ENCODE results near the gene NRXN2. TPM values are rescaled to one million over a fixed set of nuclear protein-coding genes. Genes with fewer than 3 reads are reported as not detected.

The NRXN2 gene
- total RNA-seq, 1 experiment from 2014 or later: not detected

DNA sequence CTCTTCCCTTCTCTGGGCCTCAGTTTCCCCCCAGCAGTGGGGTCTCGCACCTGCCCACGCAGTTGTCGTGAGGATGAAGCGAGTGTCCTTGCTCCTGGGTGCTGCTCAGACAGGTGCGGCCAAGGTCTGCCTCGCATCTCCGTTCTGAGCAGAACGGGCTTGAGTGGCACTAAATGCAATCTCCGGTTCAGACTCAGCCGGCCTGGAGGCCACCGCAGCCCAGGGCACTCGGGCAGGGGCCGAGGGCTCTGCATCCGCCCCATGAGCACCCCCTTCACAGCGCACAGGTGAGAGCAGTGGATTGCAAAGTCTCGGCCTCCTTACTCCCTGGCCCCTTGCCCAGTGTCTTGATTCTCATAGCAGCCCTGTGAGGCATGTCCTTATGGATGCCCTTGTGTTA is 162.1 kb downstream of the NRXN2 start:
- CTCF ChIA-PET: no interaction called here

DNA sequence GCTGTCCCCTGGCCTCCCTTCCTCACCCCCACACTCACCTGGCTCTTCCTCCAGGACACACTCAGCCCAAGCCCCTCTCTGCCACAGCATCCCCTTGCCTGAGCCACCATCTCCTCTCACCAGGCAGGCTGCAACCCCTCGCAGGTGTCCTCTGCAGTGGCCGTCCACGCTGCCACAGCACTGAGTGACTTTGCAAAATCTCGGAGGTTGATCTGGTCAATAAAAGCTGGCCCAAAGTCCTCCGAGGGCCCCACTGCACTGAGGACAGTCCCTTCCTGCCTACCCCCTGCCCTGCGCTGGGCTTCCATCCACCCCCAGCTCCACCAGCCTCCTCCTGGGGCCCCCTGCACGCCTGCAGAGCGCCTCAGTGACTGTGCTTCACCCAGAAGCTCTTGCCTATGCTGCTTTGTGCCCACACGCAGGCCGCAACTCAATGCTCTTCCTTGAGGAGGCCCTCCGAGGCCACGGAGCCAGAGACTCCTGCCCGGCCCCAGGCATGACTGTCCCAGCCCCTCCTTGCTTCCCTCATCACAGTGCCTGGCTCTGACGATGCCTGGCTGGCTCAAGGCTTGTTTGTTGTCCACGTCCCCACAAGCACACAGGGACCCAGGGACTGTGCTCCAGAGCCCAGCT is 162.7 kb downstream of the NRXN2 start:
- intact Hi-C loops (cut with micrococcal nuclease): no loop called here
- H3K36me3 Mint-ChIP-seq (ENCODE audit: insufficient read depth, unreplicated experiment): no peaks in the 10 kb centered on the region
- no peak for DNase-seq (ENCODE audit: unreplicated experiment)
- ChIA-PET POLR2A (interaction anchor here (0.7 kb wide), 1 partner anchor 105 kb away, joined by 3 read pairs; no protein-coding TSS in a partner anchor), CTCF (interaction anchor here (0.8 kb wide), 2 partner anchors 16 to 129 kb away, joined by 3 read pairs; no protein-coding TSS in a partner anchor)
- H3K27ac Mint-ChIP-seq (ENCODE audit: low read depth, unreplicated experiment): no peak overlapping the region
- no peaks in the 10 kb centered on the region for H3K9me3 Mint-ChIP-seq (ENCODE audit: unreplicated experiment)
- no peak overlapping the region for H3K4me3 Mint-ChIP-seq (ENCODE audit: unreplicated experiment)
- TF ChIP-seq, protein P1, sequence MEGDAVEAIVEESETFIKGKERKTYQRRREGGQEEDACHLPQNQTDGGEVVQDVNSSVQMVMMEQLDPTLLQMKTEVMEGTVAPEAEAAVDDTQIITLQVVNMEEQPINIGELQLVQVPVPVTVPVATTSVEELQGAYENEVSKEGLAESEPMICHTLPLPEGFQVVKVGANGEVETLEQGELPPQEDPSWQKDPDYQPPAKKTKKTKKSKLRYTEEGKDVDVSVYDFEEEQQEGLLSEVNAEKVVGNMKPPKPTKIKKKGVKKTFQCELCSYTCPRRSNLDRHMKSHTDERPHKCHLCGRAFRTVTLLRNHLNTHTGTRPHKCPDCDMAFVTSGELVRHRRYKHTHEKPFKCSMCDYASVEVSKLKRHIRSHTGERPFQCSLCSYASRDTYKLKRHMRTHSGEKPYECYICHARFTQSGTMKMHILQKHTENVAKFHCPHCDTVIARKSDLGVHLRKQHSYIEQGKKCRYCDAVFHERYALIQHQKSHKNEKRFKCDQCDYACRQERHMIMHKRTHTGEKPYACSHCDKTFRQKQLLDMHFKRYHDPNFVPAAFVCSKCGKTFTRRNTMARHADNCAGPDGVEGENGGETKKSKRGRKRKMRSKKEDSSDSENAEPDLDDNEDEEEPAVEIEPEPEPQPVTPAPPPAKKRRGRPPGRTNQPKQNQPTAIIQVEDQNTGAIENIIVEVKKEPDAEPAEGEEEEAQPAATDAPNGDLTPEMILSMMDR (IDR thresholded peaks at IDR 0.05; ENCODE audit: unreplicated experiment): no peak
- no TSS peak for BruUV-seq (replicated peaks)
- H3K4me1 Mint-ChIP-seq (ENCODE audit: insufficient read depth, unreplicated experiment): no peaks in the 10 kb centered on the region
- H3K27me3 Mint-ChIP-seq (ENCODE audit: insufficient read depth, unreplicated experiment): peaks cover 12% of the 10 kb centered on the region

More for the DNA sequence above, 162.1 kb downstream of the NRXN2 start:
- H3K4me1 Mint-ChIP-seq (ENCODE audit: insufficient read depth, unreplicated experiment): no peaks in the 10 kb centered on the region
- DNase-seq (ENCODE audit: unreplicated experiment): no peak
- H3K27me3 Mint-ChIP-seq (ENCODE audit: insufficient read depth, unreplicated experiment): peaks cover 12% of the 10 kb centered on the region
- POLR2A ChIA-PET: no interaction called here
- no peaks in the 10 kb centered on the region for H3K9me3 Mint-ChIP-seq (ENCODE audit: unreplicated experiment)
- BruUV-seq (replicated peaks): no TSS peak
- no peaks in the 10 kb centered on the region for H3K36me3 Mint-ChIP-seq (ENCODE audit: insufficient read depth, unreplicated experiment)
- TF ChIP-seq, protein P1 (IDR thresholded peaks at IDR 0.05; ENCODE audit: unreplicated experiment): no peak
- intact Hi-C loops (cut with micrococcal nuclease): no loop called here
- no peak overlapping the region for H3K27ac Mint-ChIP-seq (ENCODE audit: low read depth, unreplicated experiment)
- no peak overlapping the region for H3K4me3 Mint-ChIP-seq (ENCODE audit: unreplicated experiment)

DNA sequence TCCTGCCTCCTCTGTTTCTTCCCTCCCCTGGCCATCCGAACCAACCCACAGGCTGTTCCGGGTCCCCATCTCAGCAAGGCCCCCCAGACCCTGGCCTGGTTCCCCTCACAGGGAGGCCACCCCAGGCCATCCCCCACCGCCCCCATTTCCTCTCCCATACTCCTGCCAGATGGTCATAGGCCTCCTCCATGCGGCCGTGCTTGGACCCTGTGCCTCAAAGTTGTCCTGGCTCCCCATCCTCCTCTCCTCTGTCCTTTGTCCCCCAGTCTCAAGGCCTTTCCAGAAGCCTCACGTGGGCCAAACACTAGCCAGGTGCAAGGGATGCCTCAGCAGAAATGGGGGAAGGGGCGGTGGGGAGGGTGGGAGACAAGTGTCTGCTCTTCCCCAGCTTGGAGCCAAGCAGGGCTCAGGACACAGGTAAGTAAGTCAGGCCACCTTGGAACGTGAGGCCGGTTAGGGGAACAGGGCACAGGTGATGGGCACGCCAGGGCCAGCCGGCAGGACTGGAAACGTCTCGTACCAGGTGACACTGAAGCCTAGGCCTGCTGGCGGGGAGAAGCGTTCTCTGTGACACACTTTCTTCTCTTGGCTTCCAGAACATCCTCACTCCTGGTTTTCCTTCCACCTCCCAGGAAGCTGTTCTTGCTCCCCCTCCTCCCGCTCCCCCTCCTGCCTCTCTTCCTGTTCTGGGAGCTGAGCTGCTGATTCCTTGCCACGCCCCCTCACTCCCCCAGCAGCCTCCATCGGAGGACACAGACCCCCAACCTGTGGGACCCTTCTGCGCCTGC is 163.5 kb downstream of the NRXN2 start:
- no peak overlapping the region for H3K4me3 Mint-ChIP-seq (ENCODE audit: unreplicated experiment)
- TF ChIP-seq, protein P1 (IDR thresholded peaks at IDR 0.05; ENCODE audit: unreplicated experiment): no peak
- H3K27me3 Mint-ChIP-seq (ENCODE audit: insufficient read depth, unreplicated experiment): peaks cover 12% of the 10 kb centered on the region
- H3K36me3 Mint-ChIP-seq (ENCODE audit: insufficient read depth, unreplicated experiment): no peaks in the 10 kb centered on the region
- intact Hi-C loops (cut with micrococcal nuclease): no loop called here
- ChIA-PET CTCF (interaction anchor here (0.8 to 1.4 kb wide), 3 partner anchors 17 to 129 kb away, joined by 3 read pairs; no protein-coding TSS in a partner anchor), POLR2A (interaction anchor here (0.7 kb wide), 1 partner anchor 104 kb away, joined by 3 read pairs; no protein-coding TSS in a partner anchor)
- no TSS peak for BruUV-seq (replicated peaks)
- DNase-seq (ENCODE audit: unreplicated experiment): no peak
- no peaks in the 10 kb centered on the region for H3K9me3 Mint-ChIP-seq (ENCODE audit: unreplicated experiment)
- H3K4me1 Mint-ChIP-seq (ENCODE audit: insufficient read depth, unreplicated experiment): no peaks in the 10 kb centered on the region
- H3K27ac Mint-ChIP-seq (ENCODE audit: low read depth, unreplicated experiment): no peak overlapping the region

DNA sequence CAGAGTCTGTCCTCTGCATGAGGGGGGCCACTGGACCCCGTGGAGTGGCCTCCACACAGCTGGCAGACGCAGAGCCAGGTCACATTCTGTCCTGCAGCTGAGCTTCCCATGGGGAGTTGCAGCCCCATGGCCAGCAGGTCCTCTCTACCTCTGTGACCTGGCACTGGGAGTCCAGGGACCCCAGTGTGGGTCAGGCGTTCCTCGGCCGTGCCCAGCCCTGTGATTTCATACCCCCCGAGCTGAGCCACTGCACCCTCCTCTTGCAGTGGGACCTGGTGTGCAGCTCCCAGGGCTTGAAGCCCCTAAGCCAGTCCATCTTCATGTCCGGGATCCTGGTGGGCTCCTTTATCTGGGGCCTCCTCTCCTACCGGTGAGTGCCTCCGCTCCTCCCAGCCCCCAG is 164.1 kb downstream of the NRXN2 start:
- ChIA-PET POLR2A (no interaction called here), CTCF (interaction anchor here (0.6 to 1.4 kb wide), 3 partner anchors 92 to 205 kb away, joined by 3 to 4 read pairs (median 3); no protein-coding TSS in a partner anchor)
- Mint-ChIP-seq H3K4me3 (ENCODE audit: unreplicated experiment) (no peak overlapping the region), H3K27ac (ENCODE audit: low read depth, unreplicated experiment) (no peak overlapping the region), H3K4me1 (ENCODE audit: insufficient read depth, unreplicated experiment) (no peaks in the 10 kb centered on the region), H3K9me3 (ENCODE audit: unreplicated experiment) (no peaks in the 10 kb centered on the region), H3K36me3 (ENCODE audit: insufficient read depth, unreplicated experiment) (no peaks in the 10 kb centered on the region), H3K27me3 (ENCODE audit: insufficient read depth, unreplicated experiment) (peaks cover 12% of the 10 kb centered on the region)
- no peak for DNase-seq (ENCODE audit: unreplicated experiment)
- intact Hi-C loops (cut with micrococcal nuclease): no loop called here
- BruUV-seq (replicated peaks): no TSS peak
- TF ChIP-seq, protein P1 (IDR thresholded peaks at IDR 0.05; ENCODE audit: unreplicated experiment): no peak

Data from MCF 10A (cell line).